HG02759 (cell line): ENCODE results near the gene RNASE11.
"Not testable (repeated sequence)": the region's sequence is repeated elsewhere in the genome, so short reads cannot be mapped to it uniquely, and the experiment has no call there.

Experiments
- ATAC-seq: cut with Tn5 transposase; IDR thresholded peaks from one replicate; pipeline ENCODE4 v1.9.1; 2021; ENCODE audit warnings: mild to moderate bottlenecking, moderate library complexity; ENCODE audit not compliant: unreplicated experiment

Gene RNASE11

GRCh38 chr14:20583142-20583541, 4.7 kb downstream of the RNASE11 start:
- no peak for ATAC-seq

DNA sequence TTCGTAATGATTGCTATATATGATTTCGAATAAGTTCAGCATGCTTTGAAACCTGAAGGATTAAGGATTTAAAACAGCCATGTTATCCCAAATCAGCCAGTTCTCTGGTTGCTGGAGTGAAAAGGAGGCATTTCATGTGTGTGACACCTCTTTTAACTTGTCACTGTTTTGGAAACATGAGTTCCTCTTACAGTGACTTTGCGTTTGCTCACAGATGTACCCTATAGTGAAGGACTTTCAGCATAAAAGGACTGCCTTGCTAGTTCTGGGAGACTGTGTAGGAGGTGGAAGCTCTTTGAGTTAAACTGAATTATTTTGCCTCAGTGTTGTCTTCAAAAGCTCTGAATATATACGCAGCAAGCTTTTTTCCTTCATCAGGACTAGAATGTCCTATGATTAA, 7.6 kb downstream of the RNASE11 start:
- no peak for ATAC-seq

DNA sequence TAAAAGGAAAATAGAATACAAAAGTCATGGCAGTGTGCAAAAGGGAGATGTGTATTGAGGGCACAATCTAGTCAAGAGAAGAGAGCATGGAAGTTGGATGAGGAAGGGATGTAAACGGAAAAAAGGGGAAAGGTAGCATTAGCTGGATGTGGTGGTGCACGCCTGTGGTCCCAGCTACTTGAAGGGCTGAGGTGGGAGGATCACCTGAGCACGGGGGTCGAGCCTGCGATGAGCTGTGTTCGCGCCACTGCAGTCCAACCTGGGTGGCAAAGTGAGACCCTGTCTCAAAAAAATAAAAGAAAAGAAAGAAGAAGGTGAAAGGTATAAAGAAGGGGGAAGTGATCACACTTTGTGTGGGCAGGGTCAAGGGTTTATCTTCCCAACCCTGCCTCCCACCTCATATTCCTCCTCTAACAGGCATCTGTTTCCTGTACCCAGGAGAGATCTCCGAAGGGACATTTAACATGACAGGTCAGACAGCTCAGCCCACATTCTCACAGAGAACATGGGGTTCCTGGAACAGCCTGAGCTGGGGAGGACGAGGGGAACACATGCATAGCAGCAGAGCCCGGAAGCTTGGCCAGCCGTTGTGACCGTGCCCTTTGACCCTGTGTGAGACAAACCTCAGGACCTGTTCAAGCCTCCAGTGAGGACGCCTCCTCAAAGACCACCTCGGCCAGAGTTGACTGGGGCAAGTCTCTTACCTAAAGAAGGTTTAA, 8.9 kb downstream of the RNASE11 start:
- no peak for ATAC-seq

DNA sequence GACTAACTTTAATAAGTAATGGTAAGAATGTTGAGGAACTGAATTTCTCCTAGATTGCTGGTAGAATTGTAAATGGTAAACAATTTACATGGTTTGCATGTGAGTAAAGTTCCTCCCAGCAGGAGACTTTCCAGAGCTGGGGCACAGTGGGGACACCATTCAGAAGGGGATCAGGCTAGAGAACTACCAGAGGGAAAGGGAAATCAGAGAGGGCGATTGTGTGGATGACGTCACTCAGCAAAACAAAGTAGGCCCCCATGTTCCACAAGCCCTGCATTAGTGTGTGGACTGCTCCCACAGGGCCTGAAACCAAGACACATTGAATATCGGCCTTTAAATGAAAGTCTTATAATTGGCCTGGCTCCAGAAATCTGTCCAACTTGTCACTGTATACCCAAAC, 9.5 kb downstream of the RNASE11 start:
- ATAC-seq, result no peak

- not testable (repeated sequence) for ATAC-seq
Measured at GRCh38 chr14:20572382-20572990, 15.3 kb downstream of the RNASE11 start.

- not testable (repeated sequence) for ATAC-seq
Measured at GRCh38 chr14:20570720-20571119, 17.1 kb downstream of the RNASE11 start.

DNA sequence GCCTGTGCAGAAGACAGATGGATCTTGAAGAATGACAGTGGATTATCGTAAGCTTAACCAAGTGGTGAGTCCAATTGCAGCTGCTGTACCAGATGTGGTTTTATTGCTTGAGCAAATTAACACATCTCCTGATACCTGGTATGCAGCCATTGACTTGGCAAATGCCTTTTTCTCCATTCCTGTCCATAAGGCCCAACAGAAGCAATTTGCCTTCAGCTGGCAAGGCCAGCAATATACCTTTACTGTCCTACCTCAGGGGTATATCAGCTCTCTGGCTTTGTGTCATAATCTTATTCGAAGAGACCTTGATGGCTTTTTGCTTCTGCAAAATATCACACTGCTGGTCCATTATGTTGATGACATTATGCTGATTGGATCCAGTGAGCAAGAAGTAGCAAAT, 17.9 kb downstream of the RNASE11 start:
- not testable (repeated sequence) for ATAC-seq

DNA sequence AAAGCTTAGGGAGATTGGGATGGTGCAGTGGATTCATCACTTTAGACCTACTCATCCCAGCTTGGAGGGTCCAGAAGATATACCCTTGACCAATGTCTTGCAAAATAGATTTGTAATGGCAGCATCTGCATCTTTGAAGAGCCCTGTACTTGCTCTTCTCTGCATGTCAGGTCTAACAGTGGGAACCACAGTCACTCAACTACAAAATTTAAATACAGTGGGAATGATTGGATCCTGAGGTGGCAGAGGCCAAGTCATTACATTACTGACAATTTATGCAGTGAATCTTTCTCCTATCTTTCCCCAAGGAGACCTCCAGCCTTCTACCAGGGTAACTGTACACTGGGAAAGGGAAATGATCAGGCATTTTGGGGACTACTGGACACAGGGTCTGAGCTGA, 18.7 kb downstream of the RNASE11 start:
- ATAC-seq, result no peak

DNA sequence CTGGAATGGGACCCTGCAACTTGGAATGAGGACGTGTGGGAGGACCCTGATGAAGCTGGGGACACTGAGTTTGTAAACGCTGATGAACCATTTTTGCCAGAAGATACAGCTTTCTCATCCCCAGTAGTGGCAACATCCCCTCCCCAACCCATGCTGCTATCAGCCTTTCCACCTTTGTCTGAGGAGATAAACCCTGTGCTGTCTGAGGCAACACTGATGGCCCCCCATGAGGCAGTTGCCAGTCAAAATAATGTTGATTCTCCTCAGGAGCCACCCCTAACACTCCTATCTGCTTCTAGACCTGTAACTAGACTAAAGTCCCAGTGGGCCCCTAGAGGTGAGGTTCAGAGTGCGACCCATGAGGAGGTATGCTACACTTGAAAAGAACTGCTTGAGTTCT, 19.4 kb downstream of the RNASE11 start:
- ATAC-seq, result no peak

DNA sequence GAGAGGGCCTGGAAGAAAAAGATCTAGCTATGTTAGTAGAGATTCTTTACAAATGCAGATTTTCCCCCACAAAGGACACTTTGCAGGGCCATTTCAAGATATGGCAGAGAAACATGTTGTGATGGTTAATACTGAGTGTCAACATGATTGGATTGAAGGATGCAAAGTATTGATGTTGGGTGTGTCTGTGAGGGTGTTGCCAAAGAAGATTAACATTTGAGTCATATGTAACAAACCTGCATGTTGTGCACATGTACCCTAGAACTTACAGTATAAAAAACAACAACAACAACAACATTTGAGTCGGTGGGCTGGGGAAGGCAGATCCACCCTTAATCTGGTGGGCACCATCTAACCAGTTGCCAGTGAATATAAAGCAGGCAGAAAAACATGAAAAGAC, 20.6 kb downstream of the RNASE11 start:
- ATAC-seq, result not testable (repeated sequence)

- no peak for ATAC-seq
Measured at GRCh38 chr14:20564501-20564997, 23.3 kb downstream of the RNASE11 start.

DNA sequence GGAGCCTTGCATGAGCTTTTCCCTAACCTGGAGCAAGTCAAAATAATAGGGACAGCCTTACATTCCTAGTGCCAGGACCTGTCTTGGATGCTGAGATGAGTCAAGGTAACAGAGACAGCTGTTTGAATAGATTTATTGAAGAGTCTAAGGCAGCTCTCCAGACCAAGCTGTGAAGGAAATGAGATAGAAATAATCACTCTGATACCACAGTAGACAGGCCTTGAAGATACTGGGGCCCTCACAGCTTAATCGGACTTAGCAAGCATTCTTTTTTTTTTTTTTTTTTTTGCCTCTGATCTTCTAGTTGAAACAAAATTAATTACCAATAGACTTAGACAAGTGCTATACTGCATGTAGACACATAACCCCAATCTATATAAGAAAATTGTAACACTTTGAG, 23.8 kb downstream of the RNASE11 start:
- no peak for ATAC-seq

GRCh38 chr14:20560961-20561360, 26.8 kb downstream of the RNASE11 start, which contains the start of gene RNASE9:
TSS of gene RNASE9 (minus strand) at chr14:20561047.
- ATAC-seq, result no peak

- no peak for ATAC-seq
Measured at GRCh38 chr14:20559461-20559904, 28.3 kb downstream of the RNASE11 start.

- ATAC-seq, result no peak
Measured at GRCh38 chr14:20557212-20557542, 30.6 kb downstream of the RNASE11 start.

DNA sequence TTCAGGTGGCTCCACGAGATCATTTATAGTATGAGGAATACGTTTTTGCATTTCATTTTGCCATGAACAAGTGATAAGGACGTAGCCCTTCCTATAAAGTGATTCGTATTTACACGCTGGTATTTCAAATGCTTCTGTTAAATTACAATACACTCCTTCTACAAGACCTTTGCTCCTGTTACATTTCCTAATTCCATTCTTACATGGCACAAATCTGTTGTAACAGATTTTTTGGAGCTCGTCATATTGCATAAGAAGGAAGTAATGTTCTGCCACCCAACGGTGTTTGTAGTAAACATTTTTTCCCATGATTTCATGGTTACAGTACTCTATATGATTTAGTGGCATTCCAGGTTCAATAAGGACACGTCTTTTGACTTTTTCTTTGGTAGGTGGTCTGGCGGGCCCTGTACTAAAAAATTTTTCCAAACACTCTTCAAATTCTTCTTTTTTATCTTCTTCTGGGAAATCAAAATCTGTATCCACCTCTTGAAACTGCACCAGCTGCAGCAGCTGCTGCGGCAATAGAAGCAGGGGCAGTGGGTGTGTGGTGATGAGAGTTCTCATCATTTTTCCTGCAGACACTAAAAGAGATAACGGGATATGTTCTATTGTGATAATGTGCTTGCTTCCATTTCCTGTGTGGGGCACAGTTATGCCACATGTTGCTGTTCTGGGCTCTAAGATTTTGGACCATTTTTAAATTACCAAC, 31.1 kb downstream of the RNASE11 start:
- ATAC-seq, result no peak

GRCh38 chr14:20555845-20556244, 32.0 kb downstream of the RNASE11 start:
- ATAC-seq, result no peak

GRCh38 chr14:20553024-20553423, 34.8 kb downstream of the RNASE11 start:
- ATAC-seq, result no peak

GRCh38 chr14:20551606-20552005, 36.2 kb downstream of the RNASE11 start:
- ATAC-seq, result no peak

DNA sequence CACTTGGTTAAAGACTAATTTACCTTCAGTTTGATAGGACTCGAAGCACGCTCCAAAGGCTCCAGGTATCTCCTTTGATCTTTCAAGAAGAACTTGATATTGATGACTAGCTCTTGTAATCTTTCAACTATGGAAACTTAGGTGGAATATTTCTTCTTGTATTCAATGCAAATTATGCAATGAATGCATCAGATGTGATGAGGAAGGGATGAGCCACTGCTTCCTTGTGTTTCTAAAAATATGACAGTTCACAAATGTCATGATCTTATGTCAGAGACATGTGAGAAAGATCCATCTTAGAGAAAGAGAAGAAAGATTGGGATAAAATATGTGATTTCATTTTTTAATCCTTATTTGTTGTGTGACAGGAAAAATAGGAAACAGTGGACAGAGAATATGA, 36.9 kb downstream of the RNASE11 start:
- ATAC-seq, result no peak

DNA sequence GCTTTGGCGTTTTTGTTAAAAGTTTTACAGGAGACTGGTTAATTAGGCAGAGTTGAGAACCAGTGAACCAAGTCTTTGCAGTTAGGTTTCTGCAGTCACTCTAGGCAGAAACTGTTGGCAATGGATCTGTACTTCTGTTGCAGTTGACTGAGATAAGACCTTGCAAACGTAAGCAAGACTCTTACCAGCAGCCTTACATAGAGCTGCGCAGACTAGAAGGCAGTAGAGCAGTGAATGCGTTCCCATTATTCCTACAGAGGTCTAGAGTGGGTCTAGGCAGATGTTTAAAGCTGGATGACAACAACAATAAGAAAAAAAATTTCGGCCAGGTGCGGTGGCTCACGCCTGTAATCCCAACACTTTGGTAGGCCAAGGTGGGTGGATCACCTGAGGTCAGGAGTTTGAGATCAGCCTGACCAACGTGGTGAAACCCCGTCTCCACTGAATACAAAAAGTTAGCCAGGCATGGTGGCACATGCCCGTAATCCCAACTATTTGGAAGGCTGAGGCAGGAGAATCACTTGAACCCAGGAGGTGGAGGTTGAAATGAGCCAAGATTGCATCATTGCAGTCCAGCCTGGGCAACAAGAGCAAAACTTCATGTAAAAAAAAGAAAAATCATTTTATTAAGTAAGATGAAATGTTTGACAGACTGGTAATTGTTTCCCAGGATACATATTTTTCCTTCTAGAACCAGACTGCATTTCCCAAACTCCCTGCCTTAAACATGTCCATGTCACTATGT, 39.2 kb downstream of the RNASE11 start:
- no peak for ATAC-seq
